Neural progenitor cell (in vitro differentiated cells): Measurements from ENCODE around the gene PAK1. TPM values are rescaled to one million over a fixed set of nuclear protein-coding genes. Genes with fewer than 3 reads are reported as not detected.

Source experiments
- DNase-seq: peaks from one replicate; pipeline ENCODE4 v3.0.0-alpha.2; 2016; ENCODE audit warnings: low spot score
- H2AFZ ChIP-seq: fragments of 200-600 bp; sonication (generic); replicated peaks from 2 replicates; pipeline ENCODE4 v1.6.1; 2016; ENCODE audit warnings: antibody characterized with exemption
- H3F3A ChIP-seq: fragments of 200-600 bp; sonication (generic); 2 replicates; pipeline ENCODE4 v1.6.1; 2016; ENCODE audit warnings: antibody characterized with exemption, low read depth
- H3K27ac ChIP-seq: fragments of 200-600 bp; sonication (generic); 2 replicates; pipeline ENCODE4 v1.5.1; 2016; ENCODE audit warnings: mild to moderate bottlenecking
- H3K27me3 ChIP-seq: fragments of 200-600 bp; sonication (generic); 2 replicates; pipeline ENCODE4 v1.6.1; 2016; ENCODE audit warnings: mild to moderate bottlenecking, moderate library complexity
- H3K36me3 ChIP-seq: fragments of 200-600 bp; sonication (generic); 2 replicates; pipeline ENCODE4 v1.5.1; 2016
- H3K4me1 ChIP-seq: fragments of 200-600 bp; sonication (generic); 2 replicates; pipeline ENCODE4 v1.6.1; 2016; ENCODE audit warnings: mixed run types
- H3K4me2 ChIP-seq: fragments of 200-600 bp; sonication (generic); 2 replicates; pipeline ENCODE4 v1.6.1; 2016
- H3K4me3 ChIP-seq: fragments of 200-600 bp; sonication (generic); 2 replicates; pipeline ENCODE4 v1.5.1; 2016
- H3K79me2 ChIP-seq: fragments of 200-600 bp; sonication (generic); 2 replicates; pipeline ENCODE4 v1.6.1; 2016; ENCODE audit warnings: low read depth
- H3K9ac ChIP-seq: fragments of 200-600 bp; sonication (generic); 2 replicates; pipeline ENCODE4 v1.6.1; 2016
- H3K9me3 ChIP-seq: fragments of 200-600 bp; sonication (generic); 2 replicates; pipeline ENCODE4 v1.5.1; 2016; ENCODE audit warnings: low read depth
- H4K20me1 ChIP-seq: fragments of 200-600 bp; sonication (generic); 2 replicates; pipeline ENCODE4 v1.6.1; 2016; ENCODE audit warnings: low read depth
- H3K27ac Mint-ChIP-seq: 3 replicates; pipeline ENCODE4 v1.8.0; 2021; ENCODE audit warnings: mixed read lengths
- H3K27me3 Mint-ChIP-seq: 2 replicates; pipeline ENCODE4 v1.8.0; 2022; ENCODE audit warnings: low read depth, mild to moderate bottlenecking, inconsistent platforms, moderate library complexity, mixed read lengths; ENCODE audit not compliant: insufficient read depth
- H3K36me3 Mint-ChIP-seq: 3 replicates; pipeline ENCODE4 v1.8.0; 2021; ENCODE audit warnings: mixed read lengths
- H3K4me1 Mint-ChIP-seq: 3 replicates; pipeline ENCODE4 v1.8.0; 2021; ENCODE audit warnings: mixed read lengths
- H3K4me3 Mint-ChIP-seq: 3 replicates; pipeline ENCODE4 v1.8.0; 2021; ENCODE audit warnings: mild to moderate bottlenecking, moderate library complexity, mixed read lengths
- H3K9me3 Mint-ChIP-seq: 3 replicates; pipeline ENCODE4 v1.8.0; 2020; ENCODE audit warnings: mixed read lengths
- EZH2 ChIP-seq: fragments of 200-600 bp; sonication (generic); IDR thresholded peaks from 2 replicates; pipeline ENCODE4 v1.6.1; 2017; ENCODE audit warnings: antibody characterized with exemption, mild to moderate bottlenecking, moderate library complexity
- EZH2phosphoT487 ChIP-seq: fragments of 200-600 bp; sonication (generic); IDR thresholded peaks from 2 replicates; pipeline ENCODE4 v1.6.1; 2017; ENCODE audit warnings: antibody characterized with exemption
- total RNA-seq: library from RNA; depleted of rRNA; stranded (reverse); fragments of >200 nt; gene quantifications from 2 replicates; pipeline ENCODE4 v1.2.3, GENCODE V29; 2015; ENCODE audit warnings: low replicate concordance
- TF ChIP-seq, protein P1 (sequence below): fragments of 200-600 bp; sonication (generic); IDR thresholded peaks from 2 replicates; pipeline ENCODE4 v1.5.1; 2017; ENCODE audit warnings: antibody characterized with exemption, mild to moderate bottlenecking

PAK1 gene
- total RNA-seq, 1 donor from 2014 or later, result 52.1 TPM

DNA sequence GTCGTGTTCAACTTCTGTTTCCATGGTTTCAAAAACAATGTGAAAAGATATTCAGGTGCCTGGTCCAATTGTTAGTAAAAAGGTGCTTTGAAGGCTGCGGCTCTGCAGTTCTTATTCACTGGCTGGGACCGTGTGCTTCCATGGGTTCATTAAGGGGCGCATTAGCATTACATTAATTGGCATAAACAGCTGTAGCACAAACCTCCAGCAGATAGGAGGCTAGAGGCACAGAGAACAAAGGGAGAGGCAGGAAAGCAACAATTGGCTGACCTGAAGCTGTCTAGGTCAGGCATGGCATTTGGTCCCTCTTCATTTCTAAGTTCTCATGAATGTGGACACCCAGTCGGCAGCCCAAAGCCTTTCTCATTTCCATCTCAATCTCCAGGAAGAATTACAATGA is 16.6 kb downstream of the PAK1 start:
- Histone ChIP-seq H3K27me3 (no peaks in the 10 kb centered on the region), H3K9me3 (no peaks in the 10 kb centered on the region), H3K9ac (no peak overlapping the region), H3K4me1 (peaks cover 30% of the 10 kb centered on the region), H2AFZ (no peak overlapping the region), H3K27ac (no peak overlapping the region), H3K36me3 (no peaks in the 10 kb centered on the region), H3K79me2 (peaks cover 38% of the 10 kb centered on the region), H4K20me1 (peaks cover 20% of the 10 kb centered on the region), H3K4me2 (peak overlapping the region; percentile 49), H3F3A (peaks cover 21% of the 10 kb centered on the region), H3K4me3 (no peak overlapping the region)
- peak overlapping the region; percentile 57 for H3K4me3 Mint-ChIP-seq
- DNase-seq, result peak; percentile 66
- peak overlapping the region; percentile 97 for H3K27ac Mint-ChIP-seq
- H3K4me1 Mint-ChIP-seq, result peaks cover 34% of the 10 kb centered on the region
- peaks cover 4% of the 10 kb centered on the region for H3K36me3 Mint-ChIP-seq
- TF ChIP-seq, protein P1, sequence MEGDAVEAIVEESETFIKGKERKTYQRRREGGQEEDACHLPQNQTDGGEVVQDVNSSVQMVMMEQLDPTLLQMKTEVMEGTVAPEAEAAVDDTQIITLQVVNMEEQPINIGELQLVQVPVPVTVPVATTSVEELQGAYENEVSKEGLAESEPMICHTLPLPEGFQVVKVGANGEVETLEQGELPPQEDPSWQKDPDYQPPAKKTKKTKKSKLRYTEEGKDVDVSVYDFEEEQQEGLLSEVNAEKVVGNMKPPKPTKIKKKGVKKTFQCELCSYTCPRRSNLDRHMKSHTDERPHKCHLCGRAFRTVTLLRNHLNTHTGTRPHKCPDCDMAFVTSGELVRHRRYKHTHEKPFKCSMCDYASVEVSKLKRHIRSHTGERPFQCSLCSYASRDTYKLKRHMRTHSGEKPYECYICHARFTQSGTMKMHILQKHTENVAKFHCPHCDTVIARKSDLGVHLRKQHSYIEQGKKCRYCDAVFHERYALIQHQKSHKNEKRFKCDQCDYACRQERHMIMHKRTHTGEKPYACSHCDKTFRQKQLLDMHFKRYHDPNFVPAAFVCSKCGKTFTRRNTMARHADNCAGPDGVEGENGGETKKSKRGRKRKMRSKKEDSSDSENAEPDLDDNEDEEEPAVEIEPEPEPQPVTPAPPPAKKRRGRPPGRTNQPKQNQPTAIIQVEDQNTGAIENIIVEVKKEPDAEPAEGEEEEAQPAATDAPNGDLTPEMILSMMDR, result no peak
- TF ChIP-seq EZH2, result no peak
- no peak for TF ChIP-seq EZH2phosphoT487
- no peaks in the 10 kb centered on the region for H3K27me3 Mint-ChIP-seq
- peaks cover 3% of the 10 kb centered on the region for H3K9me3 Mint-ChIP-seq

DNA sequence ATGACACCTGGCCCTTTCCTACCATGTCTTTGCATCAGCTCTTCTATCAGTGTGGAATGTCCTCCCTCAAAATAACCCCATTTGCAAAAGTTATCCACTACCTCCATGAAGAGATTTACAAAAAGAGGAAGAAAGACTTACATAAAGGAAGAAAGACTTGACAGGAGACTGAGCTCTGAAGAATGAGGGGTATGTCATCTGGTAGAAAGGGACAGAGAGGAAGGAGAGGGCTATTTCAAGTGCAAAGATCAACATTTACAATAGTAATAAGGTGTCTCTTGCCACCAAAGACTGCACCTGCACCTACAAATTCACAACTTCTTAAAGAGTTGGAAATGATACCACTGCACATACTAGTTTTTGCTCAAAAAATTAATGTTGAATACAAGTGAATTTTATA is 18.2 kb downstream of the PAK1 start:
- Histone ChIP-seq H3K79me2 (peaks cover 38% of the 10 kb centered on the region), H3K27ac (no peak overlapping the region), H3K36me3 (no peaks in the 10 kb centered on the region), H4K20me1 (peaks cover 20% of the 10 kb centered on the region), H3K4me3 (no peak overlapping the region), H3K4me1 (peaks cover 29% of the 10 kb centered on the region), H3K9me3 (no peaks in the 10 kb centered on the region), H3K4me2 (no peak overlapping the region), H2AFZ (no peak overlapping the region), H3K9ac (no peak overlapping the region), H3K27me3 (no peaks in the 10 kb centered on the region), H3F3A (peaks cover 16% of the 10 kb centered on the region)
- no peak overlapping the region for H3K27ac Mint-ChIP-seq
- H3K27me3 Mint-ChIP-seq, result no peaks in the 10 kb centered on the region
- H3K4me3 Mint-ChIP-seq, result no peak overlapping the region
- peaks cover 4% of the 10 kb centered on the region for H3K36me3 Mint-ChIP-seq
- DNase-seq, result no peak
- H3K4me1 Mint-ChIP-seq, result peaks cover 34% of the 10 kb centered on the region
- no peak for TF ChIP-seq EZH2phosphoT487
- no peak for TF ChIP-seq EZH2
- TF ChIP-seq, protein P1, result no peak
- H3K9me3 Mint-ChIP-seq, result no peaks in the 10 kb centered on the region

DNA sequence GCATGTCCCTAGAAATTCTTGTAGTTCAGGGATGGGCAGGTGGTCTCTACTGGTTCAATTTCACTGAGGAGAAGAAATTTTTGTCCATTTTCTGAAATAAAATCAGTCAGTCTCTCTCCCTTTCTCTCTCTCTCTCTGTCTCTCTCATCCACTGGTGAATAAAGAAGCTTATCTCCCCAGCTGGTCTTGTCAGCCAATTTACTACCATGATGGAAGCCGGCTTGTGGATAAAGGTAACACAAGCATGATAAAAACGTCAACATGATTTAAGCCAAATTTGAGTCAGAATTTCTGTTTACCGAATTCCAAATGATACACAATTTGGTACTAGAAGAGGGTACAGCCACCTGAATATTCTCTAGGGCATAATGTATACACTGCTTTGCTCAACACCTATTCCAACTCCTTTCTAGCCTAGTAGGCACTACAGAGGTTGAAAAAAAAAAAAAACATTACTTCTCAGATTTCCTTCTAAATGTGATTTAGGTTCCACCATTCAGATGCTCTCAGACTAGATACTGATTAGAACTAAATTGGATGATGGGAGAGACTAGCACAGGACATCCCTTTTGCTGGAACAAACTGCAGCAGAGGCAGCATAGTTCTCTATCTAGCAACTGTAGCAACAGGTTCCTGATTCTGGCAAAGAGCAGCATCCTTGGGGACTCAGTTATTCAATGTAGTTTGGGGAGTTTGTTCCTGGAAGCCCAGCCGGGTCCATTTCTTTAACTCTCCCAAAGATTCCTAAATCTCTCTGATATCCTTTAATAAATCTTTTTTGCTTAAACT is 18.8 kb downstream of the PAK1 start:
- Histone ChIP-seq H3K4me3 (no peak overlapping the region), H3K27ac (no peak overlapping the region), H3K27me3 (no peaks in the 10 kb centered on the region), H3K79me2 (peaks cover 40% of the 10 kb centered on the region), H3K9ac (no peak overlapping the region), H3K4me1 (peaks cover 24% of the 10 kb centered on the region), H3K9me3 (no peaks in the 10 kb centered on the region), H3K4me2 (peak overlapping the region; percentile 19), H4K20me1 (peaks cover 20% of the 10 kb centered on the region), H3F3A (peaks cover 9% of the 10 kb centered on the region), H2AFZ (no peak overlapping the region), H3K36me3 (no peaks in the 10 kb centered on the region)
- Mint-ChIP-seq H3K27me3 (no peaks in the 10 kb centered on the region), H3K4me1 (peaks cover 34% of the 10 kb centered on the region), H3K9me3 (no peaks in the 10 kb centered on the region), H3K27ac (no peak overlapping the region), H3K4me3 (no peak overlapping the region), H3K36me3 (peaks cover 4% of the 10 kb centered on the region)
- TF ChIP-seq, protein P1, result no peak
- TF ChIP-seq EZH2 (no peak), EZH2phosphoT487 (no peak)
- no peak for DNase-seq
